Measurements from ENCODE around the gene KRT32.

KRT32 gene

DNA sequence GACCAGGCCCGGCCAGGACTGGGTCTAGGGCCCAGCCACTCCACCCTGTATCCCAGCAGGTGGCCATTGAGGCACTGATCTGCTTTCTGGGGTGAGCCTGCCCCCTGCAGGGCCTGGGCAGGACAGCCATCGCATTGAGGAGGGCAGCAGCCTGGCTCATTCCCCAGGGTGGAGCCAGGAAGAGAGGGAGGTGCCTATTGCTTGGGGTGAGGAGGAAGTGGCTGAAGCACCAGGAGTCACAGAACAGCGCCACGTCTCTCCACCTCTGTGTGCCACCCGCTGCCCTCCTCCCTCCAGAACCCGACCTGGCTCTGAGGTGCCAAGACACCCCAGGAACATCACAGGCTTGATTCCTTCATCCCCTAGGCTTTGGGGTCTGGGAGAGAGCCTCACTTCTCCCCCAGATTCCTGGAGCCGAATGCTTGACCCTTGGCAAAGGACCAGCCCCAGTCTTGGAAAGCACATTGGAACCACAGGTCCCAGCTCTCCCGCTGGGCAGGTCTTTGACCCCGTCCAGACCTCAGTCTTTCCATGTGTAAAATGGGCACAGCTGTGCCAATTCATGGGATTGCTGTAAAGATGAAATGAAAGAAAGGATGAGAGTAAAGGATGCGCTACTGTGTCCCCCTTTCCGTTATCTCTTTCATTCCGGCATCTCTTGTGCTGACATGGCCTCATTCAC lies 29.8 kb upstream of the KRT32 start:
- H3K4me2 ChIP-seq: peak overlapping the region; percentile 35 to 88 (median 75)

DNA sequence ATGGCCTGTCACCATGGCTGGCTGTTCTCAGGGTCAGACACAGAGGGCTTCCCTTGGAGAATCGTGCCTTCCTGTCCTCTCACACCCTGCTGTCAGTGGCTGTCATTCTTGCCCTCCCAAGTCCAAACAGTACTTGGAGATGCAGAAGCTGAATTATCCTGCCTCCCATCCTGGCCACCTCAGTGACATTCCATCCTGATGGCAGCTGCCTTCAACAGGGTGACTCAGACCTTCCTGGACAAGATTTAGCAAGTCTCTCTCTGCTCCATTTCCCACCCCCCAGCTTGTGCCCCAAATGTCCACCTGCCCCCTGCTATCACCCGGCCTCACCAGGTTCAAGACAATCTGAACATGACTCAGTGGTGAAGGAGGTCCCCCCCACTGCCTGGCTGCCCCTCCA lies 27.3 kb upstream of the KRT32 start:
- peaks cover 24 to 80% (median 53%) of the 10 kb centered on the region in 10 experiments for H3K4me1 ChIP-seq
- H3K9ac ChIP-seq: no peak overlapping the region

More for the DNA sequence above, 29.8 kb upstream of the KRT32 start:
- TF ChIP-seq Cebpa-rat (IDR thresholded peaks at IDR 0.05): no peak
- 0 out of 22 replicates have a peak, but pooled peaks cover 0 to 5% (median 0%) of the 10 kb centered on the region in 11 experiments for H3K9me3 ChIP-seq (replicated peaks in 1 of 11)
- no peaks in the 10 kb centered on the region for H3K36me3 ChIP-seq
- peak overlapping the region in 3 of 11 experiments; percentile 31 to 51 (median 49); a peak in 4 of 22 replicates for H3K9ac ChIP-seq
- peak overlapping the region in 1 of 10 experiments; percentile 25; a peak in 2 of 20 replicates for H3K4me3 ChIP-seq
- H3K4me1 ChIP-seq: peaks cover 27 to 85% (median 62%) of the 10 kb centered on the region in 10 experiments
- H4K20me1 ChIP-seq: no peaks in the 10 kb centered on the region
- H3K27ac ChIP-seq: peak overlapping the region; percentile 41 to 83 (median 67); a peak in 19 of 22 replicates
- no peaks in the 10 kb centered on the region for H3K27me3 ChIP-seq

DNA sequence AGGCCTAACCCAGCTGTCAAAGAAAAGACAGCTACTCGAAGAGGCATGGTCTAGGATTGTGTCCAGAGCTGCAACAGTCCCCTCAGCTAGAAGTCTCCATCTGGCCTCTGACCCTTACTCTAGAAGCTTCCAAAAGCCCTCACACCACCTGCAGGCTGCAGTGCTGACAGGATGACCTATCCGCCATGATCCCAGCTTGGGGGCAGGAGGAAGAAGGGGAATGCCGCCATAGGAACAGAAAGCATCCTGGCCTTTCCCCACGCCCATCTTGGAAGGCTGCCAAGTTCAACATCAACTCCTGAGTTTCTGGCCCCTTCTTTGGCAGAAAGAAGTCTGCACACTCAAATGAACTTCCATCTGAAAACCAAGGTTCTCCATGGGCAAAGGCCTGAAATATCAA lies 25.6 kb upstream of the KRT32 start:
- Histone ChIP-seq H3K27ac (peak overlapping the region in 2 of 11 experiments; percentile 40 to 42; a peak in 3 of 22 replicates), H3K4me1 (peaks cover 16 to 66% (median 36%) of the 10 kb centered on the region in 10 experiments), H3K27me3 (no peaks in the 10 kb centered on the region), H3K4me3 (no peak overlapping the region), H3K36me3 (no peaks in the 10 kb centered on the region), H3K4me2 (peak overlapping the region in 5 of 11 experiments; percentile 23 to 63 (median 52); a peak in 10 of 22 replicates), H3K9ac (no peak overlapping the region), H3K9me3 (replicated peaks in 1 of 11) (0 out of 22 replicates have a peak, but pooled peaks cover 0 to 2% (median 0%) of the 10 kb centered on the region in 11 experiments), H4K20me1 (no peaks in the 10 kb centered on the region)
- no peak for TF ChIP-seq Cebpa-rat (IDR thresholded peaks at IDR 0.05)

More for the DNA sequence above, 27.3 kb upstream of the KRT32 start:
- Histone ChIP-seq H3K4me3 (no peak overlapping the region), H3K27ac (peak overlapping the region in 1 of 11 experiments; percentile 3; a peak in 1 of 22 replicates), H4K20me1 (no peaks in the 10 kb centered on the region), H3K36me3 (no peaks in the 10 kb centered on the region), H3K4me2 (peak overlapping the region in 3 of 11 experiments; percentile 0 to 35 (median 23); a peak in 4 of 22 replicates), H3K27me3 (no peaks in the 10 kb centered on the region), H3K9me3 (replicated peaks in 1 of 11) (0 out of 22 replicates have a peak, but pooled peaks cover 0 to 5% (median 0%) of the 10 kb centered on the region in 11 experiments)
- no peak for TF ChIP-seq Cebpa-rat (IDR thresholded peaks at IDR 0.05)

DNA sequence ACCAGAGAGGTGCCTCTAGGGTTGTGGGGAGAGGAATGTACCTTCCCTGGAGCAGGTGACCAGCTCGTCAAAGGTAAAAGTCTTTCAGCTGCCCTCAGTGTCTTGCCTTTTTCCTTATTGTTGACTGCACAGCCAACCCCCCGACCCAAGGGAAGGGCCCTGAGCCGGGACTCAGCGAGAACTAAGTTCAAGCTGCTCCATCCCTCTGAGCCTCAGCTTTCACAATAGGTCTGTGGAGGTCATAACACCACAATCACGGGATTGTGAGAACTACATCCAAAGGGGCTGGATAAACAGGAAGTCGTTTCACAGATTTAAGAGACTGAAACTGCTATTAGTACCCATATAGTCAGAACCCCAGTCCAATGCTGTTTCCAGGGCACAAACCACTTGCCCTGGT lies 25.2 kb upstream of the KRT32 start:
- H3K9ac ChIP-seq: no peak overlapping the region
- H3K27ac ChIP-seq: peak overlapping the region in 3 of 11 experiments; percentile 18 to 40 (median 21); a peak in 5 of 22 replicates
- TF ChIP-seq Cebpa-rat (IDR thresholded peaks at IDR 0.05): no peak
- no peak overlapping the region for H3K4me3 ChIP-seq
- H3K27me3 ChIP-seq: no peaks in the 10 kb centered on the region
- H3K4me1 ChIP-seq: peaks cover 13 to 61% (median 32%) of the 10 kb centered on the region in 10 experiments
- no peaks in the 10 kb centered on the region for H3K9me3 ChIP-seq (replicated peaks in 1 of 11)
- no peaks in the 10 kb centered on the region for H3K36me3 ChIP-seq
- H3K4me2 ChIP-seq: peak overlapping the region in 5 of 11 experiments; percentile 23 to 63 (median 52); a peak in 10 of 22 replicates
- H4K20me1 ChIP-seq: no peaks in the 10 kb centered on the region

DNA sequence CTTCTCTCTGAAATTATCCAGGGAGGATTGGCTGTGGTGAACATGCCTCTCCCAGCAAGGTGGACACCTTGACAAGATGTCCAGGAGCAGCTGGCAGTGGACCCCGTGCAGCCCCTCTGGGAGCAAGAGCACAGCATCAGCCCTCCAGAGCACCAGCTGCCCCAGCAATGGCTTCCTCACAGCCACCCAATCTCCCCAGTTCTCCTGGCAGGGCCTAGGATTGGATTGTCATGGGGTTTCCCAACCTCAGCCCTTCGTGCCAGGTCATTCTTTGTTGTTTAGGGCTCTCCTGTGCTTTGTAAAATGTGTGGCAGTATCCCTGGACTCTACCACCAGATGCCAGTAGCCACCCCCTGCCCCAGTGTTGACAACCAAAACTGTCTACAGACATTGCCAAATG lies 24.3 kb upstream of the KRT32 start:
- Histone ChIP-seq H3K27me3 (no peaks in the 10 kb centered on the region), H3K4me2 (peak overlapping the region in 2 of 11 experiments; percentile 53 to 63; a peak in 3 of 22 replicates), H3K9me3 (replicated peaks in 1 of 11) (no peaks in the 10 kb centered on the region), H3K4me1 (peaks cover 4 to 53% (median 23%) of the 10 kb centered on the region in 10 experiments; a peak in 17 of 20 replicates), H4K20me1 (no peaks in the 10 kb centered on the region), H3K9ac (no peak overlapping the region), H3K27ac (no peak overlapping the region; a peak in 2 of 22 replicates), H3K36me3 (no peaks in the 10 kb centered on the region), H3K4me3 (no peak overlapping the region)
- no peak for TF ChIP-seq Cebpa-rat (IDR thresholded peaks at IDR 0.05)

DNA sequence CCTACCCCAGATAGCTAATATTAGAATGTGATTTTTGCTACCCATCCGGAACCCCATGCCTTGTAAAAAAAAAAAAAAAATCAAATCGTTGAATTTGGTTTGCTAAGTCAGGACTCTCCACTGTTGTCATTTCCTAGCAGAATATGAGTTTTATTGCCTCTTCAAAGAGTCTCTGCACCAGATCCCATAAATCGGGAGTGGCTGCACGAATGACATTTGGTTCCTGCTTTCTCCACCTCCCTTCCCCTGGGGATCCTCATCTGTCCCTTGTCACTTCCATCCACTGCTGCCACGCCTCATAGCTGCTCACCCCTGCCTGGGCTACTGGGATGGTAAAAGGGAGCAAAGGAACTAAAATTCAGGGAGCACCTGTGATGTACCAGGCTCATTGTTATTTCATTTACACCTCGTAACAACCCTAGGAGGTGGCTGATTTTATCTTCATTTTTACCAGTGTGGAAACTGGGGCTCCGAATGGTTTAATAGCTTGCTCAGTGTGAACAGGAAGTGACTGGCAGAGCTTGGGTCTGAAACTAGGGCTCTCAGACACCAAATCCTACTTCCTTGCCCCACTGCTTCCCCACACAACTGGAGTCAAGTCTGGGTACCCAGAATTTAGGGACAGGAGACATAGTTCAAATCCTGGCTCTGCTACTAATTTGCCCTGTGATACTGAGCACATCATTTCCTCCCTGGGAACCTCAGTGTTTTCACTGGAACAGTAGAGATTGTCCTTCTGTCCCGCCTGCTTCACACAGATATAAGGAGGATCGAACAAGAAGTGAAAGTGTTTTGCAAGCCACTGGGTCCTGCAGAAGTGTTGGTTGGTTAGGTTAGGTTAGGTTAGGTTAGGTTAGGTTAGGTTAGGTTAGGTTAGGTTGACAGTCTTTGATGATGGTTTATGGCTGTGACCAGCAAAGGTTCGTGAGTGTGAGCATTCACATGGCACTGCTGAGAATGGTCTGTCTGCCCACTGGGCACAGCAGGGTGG lies 23.1 kb upstream of the KRT32 start:
- Histone ChIP-seq H3K4me3 (no peak overlapping the region), H3K9me3 (replicated peaks in 1 of 11) (no peaks in the 10 kb centered on the region), H3K27me3 (no peaks in the 10 kb centered on the region), H3K4me2 (peak overlapping the region in 10 of 11 experiments; percentile 12 to 79 (median 52); a peak in 17 of 22 replicates), H3K36me3 (no peaks in the 10 kb centered on the region), H3K9ac (peak overlapping the region in 2 of 11 experiments; percentile 7 to 50; a peak in 3 of 22 replicates), H3K4me1 (peaks cover 4 to 49% (median 20%) of the 10 kb centered on the region in 10 experiments; a peak in 16 of 20 replicates), H3K27ac (peak overlapping the region in 4 of 11 experiments; percentile 6 to 71 (median 62); a peak in 7 of 22 replicates), H4K20me1 (no peaks in the 10 kb centered on the region)
- no peak for TF ChIP-seq Cebpa-rat (IDR thresholded peaks at IDR 0.05)

DNA sequence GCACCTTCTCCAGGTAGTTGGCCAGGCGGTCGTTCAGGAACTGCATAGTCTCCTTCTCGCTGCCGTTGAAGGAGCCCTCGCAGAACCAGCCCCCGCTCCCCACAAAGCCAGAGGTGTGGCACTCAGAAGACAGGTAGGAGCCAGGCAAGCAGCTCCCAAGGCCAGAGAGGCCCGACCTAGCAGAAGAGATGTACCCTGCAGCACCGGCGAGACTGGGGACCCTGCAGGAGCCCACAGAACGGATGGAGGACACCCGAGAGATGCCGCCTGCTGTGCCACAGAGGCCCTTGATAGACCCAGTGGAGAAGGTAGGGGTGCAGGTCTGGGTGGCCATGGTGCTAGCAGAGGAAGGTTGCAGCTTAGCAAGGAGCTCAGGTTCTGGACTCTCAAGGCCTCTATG lies 22.3 kb upstream of the KRT32 start, which contains the start of gene KRT36:
Gene KRT36, minus strand, starts transcription at position 380 of the 400 bp plus-strand sequence. Its CDS starts 46 bp downstream, at position 334.
- Histone ChIP-seq H4K20me1 (no peaks in the 10 kb centered on the region), H3K4me3 (no peak within 1 kb of the TSS), H3K36me3 (no peaks in the 10 kb centered on the region), H3K27ac (peak within 1 kb of the TSS in 4 of 11 experiments; percentile 6 to 71 (median 62); a peak in 7 of 22 replicates), H3K9ac (peak within 1 kb of the TSS in 2 of 11 experiments; percentile 7 to 50; a peak in 3 of 22 replicates), H3K4me2 (peak within 1 kb of the TSS in 10 of 11 experiments; percentile 12 to 79 (median 52); a peak in 17 of 22 replicates), H3K9me3 (replicated peaks in 1 of 11) (no peaks in the 10 kb centered on the region), H3K4me1 (peaks cover 4 to 45% (median 16%) of the 10 kb centered on the region in 10 experiments; a peak in 16 of 20 replicates), H3K27me3 (no peaks in the 10 kb centered on the region)
- no peak for TF ChIP-seq Cebpa-rat (IDR thresholded peaks at IDR 0.05)

DNA sequence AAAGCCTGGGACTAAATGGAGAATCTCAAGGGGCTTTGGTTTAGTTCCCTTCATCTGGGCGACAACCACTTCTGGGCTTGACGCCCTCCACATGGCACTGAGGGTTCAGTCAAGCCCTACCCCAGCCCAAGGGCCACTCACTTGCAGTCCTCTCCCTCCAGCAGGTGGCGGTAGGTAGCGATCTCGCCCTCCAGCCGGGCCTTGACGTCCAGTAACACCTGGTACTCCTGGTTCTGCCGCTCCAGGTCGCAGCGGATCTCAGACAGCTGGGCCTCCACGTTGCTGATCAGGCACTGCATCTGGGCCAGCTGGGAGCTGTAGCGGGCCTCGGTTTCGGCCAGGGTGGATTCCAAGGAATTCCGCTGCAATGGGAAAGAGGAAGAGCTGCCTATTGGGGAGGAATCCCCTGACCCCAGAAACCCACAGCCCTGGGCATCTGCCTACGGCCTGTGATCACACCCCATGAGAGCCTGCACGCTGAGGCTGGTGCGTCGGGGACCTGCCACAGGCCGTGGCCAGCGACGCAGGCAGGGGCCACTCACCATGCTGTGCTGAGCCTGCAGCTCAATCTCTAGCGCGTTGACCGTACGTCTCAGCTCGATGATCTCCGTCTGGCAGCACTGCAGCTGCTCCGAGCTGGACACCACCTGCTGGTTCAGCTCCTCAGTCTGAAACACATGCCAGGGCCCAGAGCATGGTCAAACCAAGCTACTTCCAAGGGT lies 19.8 kb upstream of the KRT32 start:
- no peak for TF ChIP-seq Cebpa-rat (IDR thresholded peaks at IDR 0.05)
- no peak overlapping the region for H3K9ac ChIP-seq
- H3K4me2 ChIP-seq: no peak overlapping the region
- no peak overlapping the region for H3K4me3 ChIP-seq
- H4K20me1 ChIP-seq: no peaks in the 10 kb centered on the region
- H3K27ac ChIP-seq: no peak overlapping the region
- no peaks in the 10 kb centered on the region for H3K27me3 ChIP-seq
- H3K9me3 ChIP-seq (replicated peaks in 1 of 11): no peaks in the 10 kb centered on the region
- peaks cover 4 to 28% (median 11%) of the 10 kb centered on the region in 10 experiments; a peak in 16 of 20 replicates for H3K4me1 ChIP-seq
- no peaks in the 10 kb centered on the region for H3K36me3 ChIP-seq

Data from BLaER1 treated with 17β-estradiol and CSF1 and Interleukin-3, amounts not matched to agents 10 nM and 100 nM (cell line).